WTC11 (cell line): ENCODE measurements around the gene SNRPD3. TPM values are rescaled to one million over a fixed set of nuclear protein-coding genes. Genes with fewer than 3 reads are reported as not detected.

ENCODE experiments used
- ATAC-seq: fragments of 200-7000 bp; cut with Tn5 transposase; 2 replicates; pipeline ENCODE4 v1.10.0; 2021; ENCODE audit warnings: mild to moderate bottlenecking, moderate library complexity
- CTCF ChIA-PET: fragments of 300-600 bp; sonication (Branson Sonifier 250); formaldehyde crosslinking; loops from one replicate; lab custom pipeline; 2021; ENCODE audit warnings: antibody characterized with exemption; lab: Charles Lee
- POLR2A ChIA-PET: fragments of 350-600 bp; sonication (Branson Sonifier 250); formaldehyde crosslinking; loops from one replicate; lab custom pipeline; 2021; ENCODE audit warnings: antibody characterized with exemption; lab: Charles Lee
- DNase-seq: peaks from one replicate; pipeline ENCODE4 v3.0.0; 2021; ENCODE audit warnings: low spot score
- H3K27ac Mint-ChIP-seq: 2 replicates; pipeline ENCODE4 v1.8.0; 2021; ENCODE audit warnings: mixed read lengths
- H3K27me3 Mint-ChIP-seq: 2 replicates; pipeline ENCODE4 v1.8.0; 2021; ENCODE audit warnings: low read depth, mild to moderate bottlenecking, moderate library complexity, mixed read lengths
- H3K36me3 Mint-ChIP-seq: 2 replicates; pipeline ENCODE4 v1.8.0; 2021; ENCODE audit warnings: mixed read lengths
- H3K4me1 Mint-ChIP-seq: 2 replicates; pipeline ENCODE4 v1.8.0; 2022; ENCODE audit warnings: mixed read lengths
- H3K4me3 Mint-ChIP-seq: 2 replicates; pipeline ENCODE4 v1.8.0; 2021; ENCODE audit warnings: mild to moderate bottlenecking, moderate library complexity, mixed read lengths
- H3K9me3 Mint-ChIP-seq: 2 replicates; pipeline ENCODE4 v1.8.0; 2021; ENCODE audit warnings: mixed read lengths
- CREB1 ChIP-seq: sonication (generic); formaldehyde crosslinking; IDR thresholded peaks from 2 replicates; pipeline ENCODE4 v1.8.0; 2023; ENCODE audit warnings: mild to moderate bottlenecking, missing genetic modification reagents
- E2F4 ChIP-seq: sonication (generic); formaldehyde crosslinking; IDR thresholded peaks from 2 replicates; pipeline ENCODE4 v1.8.1; 2022; ENCODE audit warnings: low read depth, mild to moderate bottlenecking, moderate library complexity, missing genetic modification reagents, borderline replicate concordance
- FOXJ3 ChIP-seq: sonication (generic); formaldehyde crosslinking; IDR thresholded peaks from 2 replicates; pipeline ENCODE4 v1.9.0; 2021; ENCODE audit warnings: missing genetic modification reagents, mild to moderate bottlenecking, borderline replicate concordance
- FOXP4 ChIP-seq: sonication (generic); formaldehyde crosslinking; IDR thresholded peaks from 2 replicates; pipeline ENCODE4 v1.8.0; 2022; ENCODE audit warnings: mild to moderate bottlenecking, missing genetic modification reagents
- JUN ChIP-seq: sonication (generic); formaldehyde crosslinking; IDR thresholded peaks from 2 replicates; pipeline ENCODE4 v1.8.0; 2023; ENCODE audit warnings: mild to moderate bottlenecking, missing genetic modification reagents
- MYBL2 ChIP-seq: sonication (generic); formaldehyde crosslinking; IDR thresholded peaks from 2 replicates; pipeline ENCODE4 v1.8.1; 2023; ENCODE audit warnings: mild to moderate bottlenecking, moderate library complexity, missing genetic modification reagents
- PRDM15 ChIP-seq: sonication (generic); formaldehyde crosslinking; IDR thresholded peaks from 2 replicates; pipeline ENCODE4 v1.8.0; 2022; ENCODE audit warnings: missing genetic modification reagents
- TEAD1 ChIP-seq: sonication (generic); formaldehyde crosslinking; IDR thresholded peaks from 2 replicates; pipeline ENCODE4 v1.8.0; 2022; ENCODE audit warnings: mild to moderate bottlenecking, missing genetic modification reagents
- ZNF423 ChIP-seq: fragments of 250-450 bp; sonication (Bioruptor Pico); IDR thresholded peaks from 2 replicates; pipeline ENCODE4 v2.1.2; 2022; ENCODE audit warnings: mild to moderate bottlenecking, moderate library complexity
- ZNF532 ChIP-seq: fragments of 250-450 bp; sonication (Bioruptor Pico); IDR thresholded peaks from 2 replicates; pipeline ENCODE4 v1.9.0; 2021; ENCODE audit warnings: mild to moderate bottlenecking, borderline replicate concordance
- total RNA-seq: library from RNA; stranded (reverse); gene quantifications from 3 replicates; pipeline ENCODE4 v1.2.3, GENCODE V29; 2021
- TF ChIP-seq, protein P1 (sequence below): sonication (generic); formaldehyde crosslinking; IDR thresholded peaks from 2 replicates; pipeline ENCODE4 v1.8.1; 2023; ENCODE audit warnings: mild to moderate bottlenecking, missing genetic modification reagents
- TF ChIP-seq, protein P2 (sequence below): sonication (generic); formaldehyde crosslinking; IDR thresholded peaks from 2 replicates; pipeline ENCODE4 v1.8.0; 2023; ENCODE audit warnings: missing genetic modification reagents, mild to moderate bottlenecking, borderline replicate concordance

Gene SNRPD3
- total RNA-seq, 1 experiment from 2014 or later: 198 TPM

- no peak for TF ChIP-seq PRDM15 (CRISPR knock-in tag)
- TF ChIP-seq FOXP4 (CRISPR knock-in tag): no peak
- no peak for TF ChIP-seq MYBL2
- no peak for TF ChIP-seq FOXJ3 (CRISPR knock-in tag)
- TF ChIP-seq, protein P1, sequence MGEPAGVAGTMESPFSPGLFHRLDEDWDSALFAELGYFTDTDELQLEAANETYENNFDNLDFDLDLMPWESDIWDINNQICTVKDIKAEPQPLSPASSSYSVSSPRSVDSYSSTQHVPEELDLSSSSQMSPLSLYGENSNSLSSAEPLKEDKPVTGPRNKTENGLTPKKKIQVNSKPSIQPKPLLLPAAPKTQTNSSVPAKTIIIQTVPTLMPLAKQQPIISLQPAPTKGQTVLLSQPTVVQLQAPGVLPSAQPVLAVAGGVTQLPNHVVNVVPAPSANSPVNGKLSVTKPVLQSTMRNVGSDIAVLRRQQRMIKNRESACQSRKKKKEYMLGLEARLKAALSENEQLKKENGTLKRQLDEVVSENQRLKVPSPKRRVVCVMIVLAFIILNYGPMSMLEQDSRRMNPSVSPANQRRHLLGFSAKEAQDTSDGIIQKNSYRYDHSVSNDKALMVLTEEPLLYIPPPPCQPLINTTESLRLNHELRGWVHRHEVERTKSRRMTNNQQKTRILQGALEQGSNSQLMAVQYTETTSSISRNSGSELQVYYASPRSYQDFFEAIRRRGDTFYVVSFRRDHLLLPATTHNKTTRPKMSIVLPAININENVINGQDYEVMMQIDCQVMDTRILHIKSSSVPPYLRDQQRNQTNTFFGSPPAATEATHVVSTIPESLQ (CRISPR knock-in tag): no peak
Measured at GRCh38 chr22:24589518-24590030, 33.8 kb downstream of the SNRPD3 start (continued).

GRCh38 chr22:24590596-24591173, 34.9 kb downstream of the SNRPD3 start:
- Mint-ChIP-seq H3K4me3 (no peak overlapping the region), H3K4me1 (peaks cover 12% of the 10 kb centered on the region; the same call in 1 of the 2 replicates), H3K36me3 (no peaks in the 10 kb centered on the region), H3K27ac (no peak overlapping the region), H3K9me3 (no peaks in the 10 kb centered on the region), H3K27me3 (no peaks in the 10 kb centered on the region)
- TF ChIP-seq, protein P2, sequence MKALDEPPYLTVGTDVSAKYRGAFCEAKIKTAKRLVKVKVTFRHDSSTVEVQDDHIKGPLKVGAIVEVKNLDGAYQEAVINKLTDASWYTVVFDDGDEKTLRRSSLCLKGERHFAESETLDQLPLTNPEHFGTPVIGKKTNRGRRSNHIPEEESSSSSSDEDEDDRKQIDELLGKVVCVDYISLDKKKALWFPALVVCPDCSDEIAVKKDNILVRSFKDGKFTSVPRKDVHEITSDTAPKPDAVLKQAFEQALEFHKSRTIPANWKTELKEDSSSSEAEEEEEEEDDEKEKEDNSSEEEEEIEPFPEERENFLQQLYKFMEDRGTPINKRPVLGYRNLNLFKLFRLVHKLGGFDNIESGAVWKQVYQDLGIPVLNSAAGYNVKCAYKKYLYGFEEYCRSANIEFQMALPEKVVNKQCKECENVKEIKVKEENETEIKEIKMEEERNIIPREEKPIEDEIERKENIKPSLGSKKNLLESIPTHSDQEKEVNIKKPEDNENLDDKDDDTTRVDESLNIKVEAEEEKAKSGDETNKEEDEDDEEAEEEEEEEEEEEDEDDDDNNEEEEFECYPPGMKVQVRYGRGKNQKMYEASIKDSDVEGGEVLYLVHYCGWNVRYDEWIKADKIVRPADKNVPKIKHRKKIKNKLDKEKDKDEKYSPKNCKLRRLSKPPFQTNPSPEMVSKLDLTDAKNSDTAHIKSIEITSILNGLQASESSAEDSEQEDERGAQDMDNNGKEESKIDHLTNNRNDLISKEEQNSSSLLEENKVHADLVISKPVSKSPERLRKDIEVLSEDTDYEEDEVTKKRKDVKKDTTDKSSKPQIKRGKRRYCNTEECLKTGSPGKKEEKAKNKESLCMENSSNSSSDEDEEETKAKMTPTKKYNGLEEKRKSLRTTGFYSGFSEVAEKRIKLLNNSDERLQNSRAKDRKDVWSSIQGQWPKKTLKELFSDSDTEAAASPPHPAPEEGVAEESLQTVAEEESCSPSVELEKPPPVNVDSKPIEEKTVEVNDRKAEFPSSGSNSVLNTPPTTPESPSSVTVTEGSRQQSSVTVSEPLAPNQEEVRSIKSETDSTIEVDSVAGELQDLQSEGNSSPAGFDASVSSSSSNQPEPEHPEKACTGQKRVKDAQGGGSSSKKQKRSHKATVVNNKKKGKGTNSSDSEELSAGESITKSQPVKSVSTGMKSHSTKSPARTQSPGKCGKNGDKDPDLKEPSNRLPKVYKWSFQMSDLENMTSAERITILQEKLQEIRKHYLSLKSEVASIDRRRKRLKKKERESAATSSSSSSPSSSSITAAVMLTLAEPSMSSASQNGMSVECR (CRISPR knock-in tag): no peak
- no peak for TF ChIP-seq CREB1
- POLR2A ChIA-PET: no interaction called here
- DNase-seq: no peak
- CTCF ChIA-PET: interaction anchor here (3.3 kb wide), 1 partner anchor 182 kb away, joined by 9 read pairs; no protein-coding TSS in a partner anchor
- no peak for ATAC-seq

DNA sequence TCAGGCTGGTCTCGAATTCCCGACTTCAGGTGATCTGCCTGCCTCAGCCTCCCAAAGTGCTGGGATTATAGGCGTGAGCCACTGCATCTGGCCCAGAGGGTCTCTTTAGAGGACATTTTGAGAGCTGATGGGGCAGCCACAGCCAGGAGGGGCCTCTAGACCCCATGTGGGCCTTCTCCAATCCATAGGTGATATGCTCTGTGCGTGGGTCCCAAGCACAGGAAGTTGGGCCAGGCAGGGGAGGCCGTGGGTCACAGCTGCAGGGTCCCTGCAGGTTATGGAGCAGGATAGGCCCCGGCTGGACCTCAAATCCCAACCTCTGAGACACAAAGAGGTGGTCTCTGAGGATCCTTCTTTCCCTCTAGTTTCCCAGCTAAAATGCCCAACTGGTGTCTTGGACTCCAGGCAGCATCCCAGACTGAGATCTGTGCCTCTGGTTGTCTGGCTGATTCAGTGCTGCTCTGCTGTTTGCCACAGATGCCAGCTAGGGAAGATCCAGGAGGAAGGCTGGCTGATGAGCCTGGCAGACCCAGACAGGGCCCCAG, 35.6 kb downstream of the SNRPD3 start:
- no peak for ATAC-seq
- H3K27me3 Mint-ChIP-seq: no peaks in the 10 kb centered on the region
- H3K9me3 Mint-ChIP-seq: no peaks in the 10 kb centered on the region
- H3K4me1 Mint-ChIP-seq: peaks cover 12% of the 10 kb centered on the region; the same call in 1 of the 2 replicates
- ChIA-PET POLR2A (no interaction called here), CTCF (interaction anchor here (3.3 kb wide), 1 partner anchor 181 kb away, joined by 9 read pairs; no protein-coding TSS in a partner anchor)
- peak overlapping the region; percentile 91 for H3K4me3 Mint-ChIP-seq
- TF ChIP-seq ZNF423 (CRISPR knock-in tag) (no peak), JUN (CRISPR knock-in tag) (no peak), TEAD1 (CRISPR knock-in tag) (no peak), ZNF532 (no peak), E2F4 (CRISPR knock-in tag) (no peak)
- no peaks in the 10 kb centered on the region for H3K36me3 Mint-ChIP-seq
- no peak overlapping the region for H3K27ac Mint-ChIP-seq
- no peak for DNase-seq
